IPS-18c (cell line): ENCODE data around the gene PKD2.
"Not testable (repeated sequence)": the region's sequence is repeated elsewhere in the genome, so short reads cannot be mapped to it uniquely, and the experiment has no call there.

Experiments used
- H3K4me3 ChIP-seq: 2 replicates; pipeline ENCODE4 v1.7.0; 2013; ENCODE audit warnings: low read depth, mild to moderate bottlenecking, low read length, moderate library complexity; ENCODE audit not compliant: insufficient read depth
- H3K9me3 ChIP-seq: one replicate; pipeline ENCODE4 v1.6.1; 2013; ENCODE audit warnings: mild to moderate bottlenecking, low read length, moderate library complexity; ENCODE audit not compliant: control insufficient read depth, insufficient read depth

PKD2 gene

GRCh38 chr4:88080626-88081025 lies 73.2 kb downstream of the PKD2 start:
- H3K9me3 ChIP-seq: no peaks in the 10 kb centered on the region
- no peak overlapping the region for H3K4me3 ChIP-seq

- Histone ChIP-seq H3K4me3 (no peak overlapping the region), H3K9me3 (no peaks in the 10 kb centered on the region)
Measured at GRCh38 chr4:88087004-88087403, 79.6 kb downstream of the PKD2 start.

GRCh38 chr4:88090898-88091297 lies 83.5 kb downstream of the PKD2 start:
- Histone ChIP-seq H3K9me3 (no peaks in the 10 kb centered on the region), H3K4me3 (no peak overlapping the region)

GRCh38 chr4:88091378-88091777 lies 83.9 kb downstream of the PKD2 start:
- Histone ChIP-seq H3K9me3 (no peaks in the 10 kb centered on the region), H3K4me3 (no peak overlapping the region)

- H3K9me3 ChIP-seq: no peaks in the 10 kb centered on the region
Measured at GRCh38 chr4:88093874-88094273, 86.4 kb downstream of the PKD2 start.

GRCh38 chr4:88097301-88097700 lies 89.9 kb downstream of the PKD2 start:
- no peak overlapping the region for H3K4me3 ChIP-seq
- H3K9me3 ChIP-seq: no peaks in the 10 kb centered on the region

More at GRCh38 chr4:88093874-88094273, 86.4 kb downstream of the PKD2 start:
- no peak overlapping the region for H3K4me3 ChIP-seq

- Histone ChIP-seq H3K9me3 (no peaks in the 10 kb centered on the region), H3K4me3 (no peak overlapping the region)
Measured at GRCh38 chr4:88097781-88098180, 90.3 kb downstream of the PKD2 start.

GRCh38 chr4:88098993-88099752 lies 91.7 kb downstream of the PKD2 start:
- H3K4me3 ChIP-seq: no peak overlapping the region
- H3K9me3 ChIP-seq: no peaks in the 10 kb centered on the region

GRCh38 chr4:88101165-88101564 lies 93.7 kb downstream of the PKD2 start:
- Histone ChIP-seq H3K9me3 (no peaks in the 10 kb centered on the region), H3K4me3 (no peak overlapping the region)

- Histone ChIP-seq H3K9me3 (no peaks in the 10 kb centered on the region), H3K4me3 (no peak overlapping the region)
Measured at GRCh38 chr4:88102026-88102425, 94.6 kb downstream of the PKD2 start.

GRCh38 chr4:88104902-88105610 lies 97.6 kb downstream of the PKD2 start:
- H3K4me3 ChIP-seq: no peak overlapping the region
- no peaks in the 10 kb centered on the region for H3K9me3 ChIP-seq

- H3K4me3 ChIP-seq: no peak overlapping the region
- no peaks in the 10 kb centered on the region for H3K9me3 ChIP-seq
Measured at GRCh38 chr4:88106205-88106604, 98.8 kb downstream of the PKD2 start.

- H3K4me3 ChIP-seq: no peak overlapping the region
Measured at GRCh38 chr4:88107406-88108107, 100.1 kb downstream of the PKD2 start.

GRCh38 chr4:88108108-88108465 lies 100.7 kb downstream of the PKD2 start:
- not testable (repeated sequence) for H3K9me3 ChIP-seq, H3K4me3 ChIP-seq

More at GRCh38 chr4:88107406-88108107, 100.1 kb downstream of the PKD2 start:
- no peaks in the 10 kb centered on the region for H3K9me3 ChIP-seq

GRCh38 chr4:88108747-88109122 lies 101.3 kb downstream of the PKD2 start:
- Histone ChIP-seq H3K4me3 (no peak overlapping the region), H3K9me3 (no peaks in the 10 kb centered on the region)

- Histone ChIP-seq H3K4me3 (no peak overlapping the region), H3K9me3 (no peaks in the 10 kb centered on the region)
Measured at GRCh38 chr4:88109123-88109881, 101.9 kb downstream of the PKD2 start.

- Histone ChIP-seq H3K4me3 (no peak overlapping the region), H3K9me3 (no peaks in the 10 kb centered on the region)
Measured at GRCh38 chr4:88110826-88111225, 103.4 kb downstream of the PKD2 start.
